Upper lobe of left lung (tissue), 6 donors: Measurements from ENCODE around the gene CSRP1. TPM values are rescaled to one million over a fixed set of nuclear protein-coding genes. Genes with fewer than 3 reads are reported as not detected.
"Not testable (repeated sequence)": the region's sequence is repeated elsewhere in the genome, so short reads cannot be mapped to it uniquely, and the experiment has no call there.

Experiments used
- ATAC-seq, 2 donors: fragments of 200-7000 bp; cut with Tn5 transposase; one replicate each; pipeline ENCODE4 v1.9.1; 2022; ENCODE audit warnings: mild to moderate bottlenecking in 2 of 2, moderate library complexity in 2 of 2; ENCODE audit not compliant: low FRiP score in 2 of 2
- DNase-seq, 2 donors: peaks; one replicate each; pipeline ENCODE4 v3.0.0-alpha.2; 2019 to 2020
- H3K27ac ChIP-seq, 4 donors: fragments of 200-600 bp; sonication (generic); one replicate each; pipeline ENCODE4 v1.5.1; 2016 to 2019
- H3K27me3 ChIP-seq, 4 donors: fragments of 200-600 bp; sonication (generic); one replicate each; pipeline ENCODE4 v1.5.1; 2017 to 2019
- H3K36me3 ChIP-seq, 4 donors: fragments of 200-600 bp; sonication (generic); one replicate each; pipeline ENCODE4 v1.5.1; 2016 to 2019
- H3K4me1 ChIP-seq, 4 donors: fragments of 200-600 bp; sonication (generic); one replicate each; pipeline ENCODE4 v1.5.1; 2018 to 2019
- H3K4me3 ChIP-seq, 4 donors: fragments of 200-600 bp; sonication (generic); one replicate each; pipeline ENCODE4 v1.5.1; 2017 to 2019; ENCODE audit warnings: mild to moderate bottlenecking in 2 of 4, moderate library complexity in 1 of 4
- H3K9me3 ChIP-seq, 4 donors: fragments of 200-600 bp; sonication (generic); one replicate each; pipeline ENCODE4 v1.5.1; 2018 to 2019
- EP300 ChIP-seq, 4 donors: sonication (generic); formaldehyde crosslinking; IDR thresholded peaks; one replicate each; pipeline ENCODE4 v1.5.1; 2017; ENCODE audit warnings: antibody characterized with exemption in 4 of 4, control low read depth in 2 of 4
- POLR2A ChIP-seq, 4 donors: fragments of 450-650 bp; IDR thresholded peaks; one replicate each; pipeline ENCODE4 v1.5.1; 2016 to 2017; ENCODE audit warnings: antibody characterized with exemption in 4 of 4, mild to moderate bottlenecking in 2 of 4
- POLR2AphosphoS5 ChIP-seq, 2 donors: sonication (generic); formaldehyde crosslinking; IDR thresholded peaks; one replicate each; pipeline ENCODE4 v1.5.1; 2017; ENCODE audit warnings: antibody characterized with exemption in 2 of 2
- WGBS, 2 donors: methylation state at CpG; one replicate each; pipeline ENCODE4 v1.1.5; 2017 to 2018; 5-methylcytosine and 5-hydroxymethylcytosine counted together
- total RNA-seq, 6 donors: library from RNA; depleted of rRNA in 4 of 6; stranded (reverse); fragments of >200 nt in 4 of 6; gene quantifications; one replicate each; pipeline versions ENCODE4 v1.1.0 to v1.2.1, GENCODE V29; 2016 to 2021
- TF ChIP-seq, protein P1 (sequence below), 6 experiments: fragments of 450-650 bp in 4 of 6; fragments of 200-600 bp in 2 of 6; sonication (generic) in 2 of 6; IDR thresholded peaks; one replicate each; pipeline ENCODE4 v1.5.1; 2016 to 2019; ENCODE audit warnings: antibody characterized with exemption in 6 of 6
- donor health status: DM: no; HTN: no; CAD: no; lungs with moderate emphysema.
- donor health status: DM: no; HTN: yes; CAD: no; lungs with severe emphysema.

The CSRP1 gene
- total RNA-seq, 6 donors from 2014 or later, result 200 to 495 (median 327) TPM

DNA sequence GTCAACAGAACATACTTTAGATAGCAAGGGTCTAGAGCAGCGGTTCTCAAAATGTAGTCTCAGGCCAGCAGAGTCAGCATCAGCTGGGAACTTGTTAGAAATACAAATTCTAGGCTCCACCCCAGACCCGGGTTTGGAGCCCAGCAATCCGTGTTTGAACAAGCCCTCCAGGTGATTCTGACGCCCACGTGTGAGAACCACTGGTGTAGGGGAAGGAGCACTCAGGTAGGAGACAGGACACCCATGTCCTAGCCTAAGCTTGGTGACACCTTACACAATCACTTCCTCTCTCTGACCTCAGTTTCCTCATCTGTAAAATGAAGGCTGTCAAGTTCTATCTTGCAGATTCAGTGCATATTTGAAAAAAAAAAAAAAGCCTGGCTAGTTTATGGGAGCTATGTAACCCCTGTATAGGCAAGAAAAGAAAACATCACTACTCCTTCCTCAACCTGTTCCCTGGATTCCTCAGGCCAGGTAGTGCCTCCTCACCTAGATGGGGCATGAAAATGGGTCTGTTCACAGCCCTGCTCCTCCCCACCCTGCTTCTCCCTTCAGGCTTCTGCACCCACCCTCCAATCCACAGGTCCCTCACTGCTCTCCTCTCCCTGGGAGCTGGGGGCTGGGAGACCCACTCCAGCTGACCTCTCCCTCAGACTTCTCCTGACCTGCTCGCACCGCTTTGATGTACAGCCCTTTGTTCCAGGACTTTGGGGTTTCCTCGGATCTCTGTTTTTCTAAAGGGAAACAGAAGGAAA, 30.8 kb downstream of the CSRP1 start:
- no peaks in the 10 kb centered on the region for H3K36me3 ChIP-seq
- no peak for DNase-seq
- no peaks in the 10 kb centered on the region for H3K9me3 ChIP-seq
- 59 to 76% methylated on average over 8 of the region's 8 CpGs for WGBS, 2 donors
- peaks cover 10 to 17% (median 12%) of the 10 kb centered on the region in 4 donors for H3K4me1 ChIP-seq
- H3K27ac ChIP-seq, result no peak overlapping the region
- H3K27me3 ChIP-seq, result no peaks in the 10 kb centered on the region
- no peak overlapping the region for H3K4me3 ChIP-seq
- TF ChIP-seq, protein P1, sequence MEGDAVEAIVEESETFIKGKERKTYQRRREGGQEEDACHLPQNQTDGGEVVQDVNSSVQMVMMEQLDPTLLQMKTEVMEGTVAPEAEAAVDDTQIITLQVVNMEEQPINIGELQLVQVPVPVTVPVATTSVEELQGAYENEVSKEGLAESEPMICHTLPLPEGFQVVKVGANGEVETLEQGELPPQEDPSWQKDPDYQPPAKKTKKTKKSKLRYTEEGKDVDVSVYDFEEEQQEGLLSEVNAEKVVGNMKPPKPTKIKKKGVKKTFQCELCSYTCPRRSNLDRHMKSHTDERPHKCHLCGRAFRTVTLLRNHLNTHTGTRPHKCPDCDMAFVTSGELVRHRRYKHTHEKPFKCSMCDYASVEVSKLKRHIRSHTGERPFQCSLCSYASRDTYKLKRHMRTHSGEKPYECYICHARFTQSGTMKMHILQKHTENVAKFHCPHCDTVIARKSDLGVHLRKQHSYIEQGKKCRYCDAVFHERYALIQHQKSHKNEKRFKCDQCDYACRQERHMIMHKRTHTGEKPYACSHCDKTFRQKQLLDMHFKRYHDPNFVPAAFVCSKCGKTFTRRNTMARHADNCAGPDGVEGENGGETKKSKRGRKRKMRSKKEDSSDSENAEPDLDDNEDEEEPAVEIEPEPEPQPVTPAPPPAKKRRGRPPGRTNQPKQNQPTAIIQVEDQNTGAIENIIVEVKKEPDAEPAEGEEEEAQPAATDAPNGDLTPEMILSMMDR (IDR thresholded peaks at IDR 0.05), result no peak
- TF ChIP-seq POLR2A (IDR thresholded peaks at IDR 0.05) (no peak), POLR2AphosphoS5 (IDR thresholded peaks at IDR 0.05) (no peak), EP300 (IDR thresholded peaks at IDR 0.05) (no peak)
- ATAC-seq, result no peak

DNA sequence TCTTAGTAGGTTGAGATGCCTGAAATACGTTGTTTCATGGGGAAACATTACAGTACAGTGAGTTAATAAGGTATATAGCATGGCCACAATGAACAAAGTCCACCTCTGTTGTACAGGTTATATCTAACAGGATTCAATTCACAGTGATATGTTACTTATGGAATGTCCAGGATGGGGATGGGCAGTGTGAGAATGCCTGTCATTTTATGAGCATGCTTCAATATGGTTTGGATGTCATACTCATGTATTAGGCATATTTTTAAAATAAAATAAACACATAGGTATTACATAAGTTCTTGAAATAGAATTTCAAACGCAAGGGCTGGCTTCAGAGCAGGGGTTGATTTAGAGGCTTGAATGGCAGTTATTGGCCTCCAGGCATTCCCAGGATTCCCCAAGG, 31.8 kb downstream of the CSRP1 start:
- DNase-seq (no peak), ATAC-seq (no peak)
- Histone ChIP-seq H3K4me1 (peaks cover 2 to 8% (median 3%) of the 10 kb centered on the region in 4 donors), H3K27ac (no peak overlapping the region), H3K4me3 (no peak overlapping the region), H3K36me3 (no peaks in the 10 kb centered on the region), H3K9me3 (no peaks in the 10 kb centered on the region), H3K27me3 (no peaks in the 10 kb centered on the region)
- WGBS, 2 donors, result 67 to 78% methylated on average over 2 of the region's 2 CpGs
- TF ChIP-seq POLR2A (IDR thresholded peaks at IDR 0.05) (no peak), EP300 (IDR thresholded peaks at IDR 0.05) (no peak), POLR2AphosphoS5 (IDR thresholded peaks at IDR 0.05) (no peak)
- TF ChIP-seq, protein P1 (IDR thresholded peaks at IDR 0.05), result no peak

DNA sequence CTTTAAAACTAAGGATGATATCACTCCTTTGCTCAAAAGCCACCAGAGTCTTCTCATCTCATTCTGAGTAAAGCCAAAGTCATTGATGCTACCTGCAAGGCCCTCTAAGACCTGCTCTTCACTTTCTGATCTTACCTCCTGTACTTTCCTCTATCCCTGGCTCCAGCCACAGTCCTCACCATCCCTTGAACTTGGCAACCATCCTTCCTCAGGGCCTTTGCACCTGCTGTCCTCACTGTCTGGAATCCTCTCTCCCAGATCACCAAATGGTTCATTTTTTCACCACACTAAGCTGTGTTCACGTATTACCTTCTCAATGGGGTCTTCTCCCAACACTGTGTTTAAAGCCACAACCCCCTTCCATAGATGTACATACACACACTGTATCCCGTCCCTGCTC, 33.6 kb downstream of the CSRP1 start:
- DNase-seq (no peak), ATAC-seq (no peak)
- Histone ChIP-seq H3K9me3 (no peaks in the 10 kb centered on the region), H3K27ac (no peak overlapping the region), H3K4me1 (peaks cover 5 to 21% (median 11%) of the 10 kb centered on the region in 4 donors), H3K36me3 (no peaks in the 10 kb centered on the region), H3K27me3 (peaks cover 0 to 7% (median 0%) of the 10 kb centered on the region in 4 donors), H3K4me3 (no peak overlapping the region)
- TF ChIP-seq POLR2AphosphoS5 (IDR thresholded peaks at IDR 0.05) (no peak), POLR2A (IDR thresholded peaks at IDR 0.05) (no peak), EP300 (IDR thresholded peaks at IDR 0.05) (no peak)
- TF ChIP-seq, protein P1 (IDR thresholded peaks at IDR 0.05), result no peak
- WGBS, 2 donors, result 92 to 94% methylated on average over 2 of the region's 2 CpGs

DNA sequence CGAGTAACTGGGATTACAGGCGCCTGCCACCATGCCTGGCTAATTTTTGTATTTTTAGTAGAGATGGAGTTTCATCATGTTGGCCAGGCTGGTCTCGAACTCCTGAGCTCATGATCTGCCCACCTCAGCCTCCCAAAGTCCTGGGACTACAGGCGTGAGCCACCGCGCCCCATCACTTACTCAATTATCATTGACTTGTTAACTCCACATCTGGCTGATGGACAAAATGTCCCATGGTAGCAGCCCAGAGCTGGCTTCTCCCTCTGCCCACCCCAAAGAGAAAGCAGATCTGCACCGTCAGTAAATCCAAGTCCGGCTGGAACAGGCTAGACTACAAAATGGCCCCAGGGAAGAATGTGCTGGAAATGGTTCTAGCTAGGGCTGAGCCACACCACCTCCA, 34.6 kb downstream of the CSRP1 start:
- not testable (repeated sequence) for H3K27ac ChIP-seq, H3K4me3 ChIP-seq, DNase-seq, H3K9me3 ChIP-seq, H3K36me3 ChIP-seq, H3K27me3 ChIP-seq, ATAC-seq
- H3K4me1 ChIP-seq, result peaks cover 10 to 31% (median 17%) of the 10 kb centered on the region in 4 donors
- 96 to 98% methylated on average over 8 of the region's 8 CpGs for WGBS, 2 donors

DNA sequence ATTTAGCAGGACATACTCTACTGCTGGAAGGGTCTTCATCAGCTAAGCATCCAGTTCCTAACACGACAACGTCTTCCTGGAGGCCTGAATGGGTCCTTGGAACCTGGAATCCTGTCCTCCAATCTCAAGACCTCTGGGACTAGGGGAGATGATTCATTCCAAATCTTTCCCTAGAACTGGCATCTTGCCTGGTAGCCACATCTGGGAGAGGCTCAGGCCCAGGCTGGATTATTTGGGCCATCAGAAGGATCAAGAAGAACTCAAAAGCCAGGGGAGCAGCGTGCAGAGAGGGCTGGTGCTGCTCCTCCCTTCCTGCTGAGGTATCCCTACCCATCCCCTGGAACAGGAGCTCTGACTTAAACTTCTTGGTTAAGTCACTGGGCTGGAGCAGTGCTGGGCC, 35.2 kb downstream of the CSRP1 start:
- Histone ChIP-seq H3K36me3 (no peaks in the 10 kb centered on the region), H3K27ac (no peak overlapping the region), H3K4me3 (no peak overlapping the region), H3K27me3 (peaks cover 0 to 7% (median 0%) of the 10 kb centered on the region in 4 donors), H3K4me1 (peaks cover 15 to 36% (median 20%) of the 10 kb centered on the region in 4 donors), H3K9me3 (no peaks in the 10 kb centered on the region)
- ATAC-seq (peak in 1 of 2 donors; percentile 15), DNase-seq (no peak)
- WGBS, 2 donors, result 87 to 88% methylated on average over 3 of the region's 3 CpGs
- TF ChIP-seq POLR2AphosphoS5 (IDR thresholded peaks at IDR 0.05) (no peak), EP300 (IDR thresholded peaks at IDR 0.05) (no peak), POLR2A (IDR thresholded peaks at IDR 0.05) (no peak)
- TF ChIP-seq, protein P1 (IDR thresholded peaks at IDR 0.05), result no peak
